ENCODE results near the gene WNK3.

The WNK3 gene

DNA sequence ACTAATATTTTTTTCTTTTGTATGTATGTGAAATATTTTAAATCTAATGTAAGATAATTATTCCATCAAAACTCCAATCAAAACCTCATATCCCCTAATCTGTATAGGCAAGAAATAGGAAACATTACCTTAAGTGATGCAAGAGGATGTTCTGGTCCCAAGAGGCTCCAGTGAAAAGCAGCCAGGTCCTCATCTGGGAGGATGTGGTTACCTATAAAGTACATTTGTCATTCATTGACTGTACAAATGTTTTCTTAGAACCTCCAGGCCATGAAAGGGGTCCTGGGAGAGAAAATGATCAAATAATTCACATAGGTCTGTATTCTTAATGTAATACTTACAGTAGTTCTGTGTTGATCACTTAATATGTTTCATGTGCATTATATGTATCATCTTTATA, 200.3 kb downstream of the WNK3 start:
- DNase-seq = no peak

All from SHP77 (cell line).